ENCODE measurements around the gene IFT22.
"Not testable (repeated sequence)": the region's sequence is repeated elsewhere in the genome, so short reads cannot be mapped to it uniquely, and the experiment has no call there.

IFT22 gene

DNA sequence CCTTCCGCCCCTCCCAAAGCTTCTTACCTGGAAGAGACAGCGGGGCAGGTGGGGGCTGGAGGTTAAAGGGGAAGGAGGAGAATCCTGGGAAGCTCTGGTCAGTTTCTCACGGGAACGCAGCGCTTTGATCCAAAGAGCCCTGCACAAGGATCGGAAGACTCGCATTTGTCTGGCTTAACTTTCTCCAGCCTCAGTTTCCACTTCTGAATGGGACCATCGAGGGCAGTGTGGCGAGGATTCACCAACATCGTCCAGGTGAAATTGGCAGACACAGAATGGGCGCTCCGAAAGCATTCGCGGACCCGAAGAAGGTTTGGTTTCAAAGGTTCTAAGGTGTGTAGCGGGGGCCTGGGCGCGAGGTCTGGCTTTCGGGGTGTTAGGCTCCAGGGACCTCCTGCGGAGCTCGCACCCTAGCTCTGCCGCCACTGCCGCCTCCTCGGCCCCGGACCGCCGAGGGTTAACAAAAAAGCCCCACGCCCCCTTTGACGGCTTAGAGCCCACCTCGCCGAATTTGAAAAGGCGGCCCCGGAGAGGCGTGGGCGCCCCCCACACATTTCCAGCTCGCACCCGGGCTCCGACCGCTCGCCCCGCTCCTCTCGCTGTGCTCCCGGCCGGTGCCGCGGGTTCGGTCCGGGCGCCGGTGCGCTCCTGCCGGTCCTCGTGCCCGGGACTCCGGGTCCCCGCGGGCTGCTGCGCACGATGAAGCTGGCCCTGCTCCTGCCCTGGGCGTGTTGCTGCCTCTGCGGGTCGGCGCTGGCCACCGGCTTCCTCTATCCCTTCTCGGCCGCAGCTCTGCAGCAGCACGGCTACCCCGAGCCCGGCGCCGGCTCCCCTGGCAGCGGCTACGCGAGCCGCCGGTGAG, 41.0 kb upstream of the IFT22 start, which contains the start of gene COL26A1:
Gene COL26A1 (plus strand): TSS at position 542 of the 862 bp plus-strand sequence. CDS start 158 bp downstream, at position 700.
- DNase-seq (ENCODE audit: low read depth, low spot score), result no peak
- Histone ChIP-seq H3K27ac (no peak within 1 kb of the TSS), H3K9me3 (ENCODE audit: low read depth, low read length) (no peaks in the 10 kb centered on the region), H3K36me3 (ENCODE audit: insufficient read depth, low read length) (no peaks in the 10 kb centered on the region), H3K4me3 (peak within 1 kb of the TSS; percentile 96), H3K9ac (ENCODE audit: insufficient read length) (peak within 1 kb of the TSS; percentile 93)
- TF ChIP-seq FOXP2 (optimal IDR thresholded peaks at IDR 0.05; ENCODE audit: control extremely low read depth, extremely low read length, insufficient read depth), result no peak
- no peak for TF ChIP-seq POLR2AphosphoS5 (IDR thresholded peaks at IDR 0.05; ENCODE audit: borderline replicate concordance, low read depth, low read length)
- TF ChIP-seq EZH2 (IDR thresholded peaks at IDR 0.05), result no peak

DNA sequence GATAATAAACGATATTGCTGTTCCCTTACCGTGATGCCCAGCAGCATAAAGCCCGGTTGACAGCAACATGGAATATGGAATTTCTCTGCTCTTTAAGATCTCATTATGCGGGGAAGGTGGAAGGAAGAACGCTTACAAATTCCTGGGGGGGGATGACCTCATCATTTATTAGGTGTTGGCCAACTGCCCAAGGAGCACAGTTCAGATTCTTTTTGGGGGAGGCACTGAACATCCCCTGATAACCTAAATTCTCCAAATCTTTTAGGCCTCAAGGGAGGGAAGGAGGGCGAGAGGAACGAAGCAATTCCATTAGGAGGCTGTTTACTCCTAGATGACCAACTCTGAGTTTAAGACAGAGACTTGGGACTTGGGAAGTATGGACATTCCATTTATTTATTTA, 35.8 kb upstream of the IFT22 start:
- no peaks in the 10 kb centered on the region for H3K9me3 ChIP-seq (ENCODE audit: low read depth, low read length)
- no peak overlapping the region for H3K9ac ChIP-seq (ENCODE audit: insufficient read length)
- H3K36me3 ChIP-seq (ENCODE audit: insufficient read depth, low read length), result no peaks in the 10 kb centered on the region
- H3K4me3 ChIP-seq, result no peak overlapping the region
- H3K27ac ChIP-seq, result no peak overlapping the region
- DNase-seq (ENCODE audit: low read depth, low spot score), result no peak
- no peak for TF ChIP-seq EZH2 (IDR thresholded peaks at IDR 0.05)
- no peak for TF ChIP-seq POLR2AphosphoS5 (IDR thresholded peaks at IDR 0.05; ENCODE audit: borderline replicate concordance, low read depth, low read length)
- TF ChIP-seq FOXP2 (optimal IDR thresholded peaks at IDR 0.05; ENCODE audit: control extremely low read depth, extremely low read length, insufficient read depth), result no peak

DNA sequence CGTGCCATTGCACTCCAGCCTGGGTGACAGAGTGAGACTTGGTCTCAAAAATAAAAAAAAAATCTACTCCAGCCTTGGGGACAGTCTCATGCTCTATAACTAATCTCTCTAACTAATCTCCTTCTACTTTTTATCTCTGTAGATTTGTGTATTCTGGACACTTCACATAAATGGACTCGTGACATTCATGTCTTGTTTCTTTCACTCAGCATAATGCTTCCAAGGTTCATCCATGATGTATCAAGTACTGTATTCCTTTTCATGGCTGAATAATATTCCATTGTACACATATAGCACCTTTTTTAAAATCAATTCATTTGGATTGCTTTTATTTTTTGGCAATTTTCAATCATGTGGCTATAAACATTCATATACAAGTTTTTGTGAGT, 31.3 kb upstream of the IFT22 start:
- H3K36me3 ChIP-seq (ENCODE audit: insufficient read depth, low read length), result no peaks in the 10 kb centered on the region
- H3K27ac ChIP-seq, result no peak overlapping the region
- DNase-seq (ENCODE audit: low read depth, low spot score), result no peak
- TF ChIP-seq FOXP2 (optimal IDR thresholded peaks at IDR 0.05; ENCODE audit: control extremely low read depth, extremely low read length, insufficient read depth), result no peak
- H3K4me3 ChIP-seq, result no peak overlapping the region
- no peaks in the 10 kb centered on the region for H3K9me3 ChIP-seq (ENCODE audit: low read depth, low read length)
- no peak overlapping the region for H3K9ac ChIP-seq (ENCODE audit: insufficient read length)

DNA sequence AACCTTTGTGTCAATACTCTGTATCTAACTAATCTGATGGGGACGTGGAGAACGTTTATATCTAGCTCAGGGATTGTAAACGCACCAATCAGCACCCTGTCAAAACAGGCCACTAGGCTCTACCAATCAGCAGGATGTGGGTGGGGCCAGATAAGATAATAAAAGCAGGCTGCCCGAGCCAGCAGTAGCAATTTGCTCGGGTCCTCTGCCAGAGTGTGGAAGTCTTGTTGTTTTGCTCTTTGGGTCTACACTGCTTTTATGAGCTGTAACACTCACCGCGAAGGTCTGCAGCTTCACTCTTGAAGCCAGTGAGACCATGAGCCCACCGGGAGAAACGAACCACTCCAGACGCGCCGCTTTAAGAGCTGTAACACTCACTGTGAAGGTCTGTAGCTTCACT, 27.7 kb upstream of the IFT22 start:
- not testable (repeated sequence) for DNase-seq (ENCODE audit: low read depth, low spot score); H3K4me3 ChIP-seq; H3K9ac ChIP-seq (ENCODE audit: insufficient read length); H3K36me3 ChIP-seq (ENCODE audit: insufficient read depth, low read length); H3K9me3 ChIP-seq (ENCODE audit: low read depth, low read length); H3K27ac ChIP-seq

DNA sequence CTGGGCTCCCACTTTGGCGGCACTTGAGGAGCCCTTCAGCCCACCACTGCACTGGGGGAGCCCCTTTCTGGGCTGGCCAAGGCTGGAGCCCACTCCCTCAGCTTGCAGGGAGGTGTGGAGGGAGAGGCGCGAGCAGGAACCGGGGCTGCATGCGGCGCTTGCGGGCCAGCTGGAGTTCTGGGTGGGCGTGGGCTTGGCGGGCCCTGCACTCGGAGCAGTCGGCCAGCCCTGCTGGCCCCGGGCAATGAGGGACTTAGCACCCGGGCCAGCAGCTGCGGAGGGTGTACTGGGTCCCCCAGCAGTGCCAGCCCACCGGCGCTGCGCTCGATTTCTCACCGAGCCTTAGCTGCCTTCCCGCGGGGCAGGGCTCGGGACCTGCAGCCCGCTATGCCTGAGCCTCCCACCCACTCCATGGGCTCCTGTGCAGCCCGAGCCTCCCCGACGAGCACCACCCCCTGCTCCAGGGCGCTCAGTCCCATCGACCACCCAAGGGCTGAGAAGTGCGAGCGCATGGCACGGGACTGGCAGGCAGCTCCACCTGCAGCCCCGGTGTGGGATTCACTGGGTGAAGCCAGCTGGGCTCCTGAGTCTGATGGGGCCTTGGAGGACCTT, 26.9 kb upstream of the IFT22 start:
- DNase-seq (ENCODE audit: low read depth, low spot score), result not testable (repeated sequence)

DNA sequence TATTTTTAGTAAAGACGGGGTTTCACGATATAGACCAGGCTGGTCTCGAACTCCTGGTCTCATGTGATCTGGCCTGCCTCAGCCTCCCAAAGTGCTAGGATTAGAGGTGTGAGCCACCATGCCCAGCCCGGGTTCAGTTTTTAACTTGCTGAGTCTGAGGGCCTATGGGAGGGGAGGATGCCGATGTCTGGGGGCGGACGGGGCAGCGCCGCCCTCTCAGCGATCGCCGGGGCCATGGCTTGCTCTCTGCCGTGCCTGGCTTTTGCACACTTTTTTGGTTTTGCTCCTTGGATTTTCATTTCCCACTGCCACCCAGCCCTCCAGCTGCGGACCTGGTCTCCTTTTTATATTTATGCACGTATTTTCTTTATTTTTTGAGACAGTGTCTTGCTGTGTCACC, 25.9 kb upstream of the IFT22 start:
- no peak overlapping the region for H3K27ac ChIP-seq
- TF ChIP-seq FOXP2 (optimal IDR thresholded peaks at IDR 0.05; ENCODE audit: control extremely low read depth, extremely low read length, insufficient read depth) (no peak), EZH2 (IDR thresholded peaks at IDR 0.05) (no peak), POLR2AphosphoS5 (IDR thresholded peaks at IDR 0.05; ENCODE audit: borderline replicate concordance, low read depth, low read length) (no peak)
- DNase-seq (ENCODE audit: low read depth, low spot score), result no peak
- H3K36me3 ChIP-seq (ENCODE audit: insufficient read depth, low read length), result no peaks in the 10 kb centered on the region
- H3K4me3 ChIP-seq, result no peak overlapping the region
- no peaks in the 10 kb centered on the region for H3K9me3 ChIP-seq (ENCODE audit: low read depth, low read length)
- no peak overlapping the region for H3K9ac ChIP-seq (ENCODE audit: insufficient read length)

More for the DNA sequence above, 26.9 kb upstream of the IFT22 start:
- not testable (repeated sequence) for H3K9me3 ChIP-seq (ENCODE audit: low read depth, low read length); H3K36me3 ChIP-seq (ENCODE audit: insufficient read depth, low read length); H3K27ac ChIP-seq; H3K4me3 ChIP-seq; H3K9ac ChIP-seq (ENCODE audit: insufficient read length)

DNA sequence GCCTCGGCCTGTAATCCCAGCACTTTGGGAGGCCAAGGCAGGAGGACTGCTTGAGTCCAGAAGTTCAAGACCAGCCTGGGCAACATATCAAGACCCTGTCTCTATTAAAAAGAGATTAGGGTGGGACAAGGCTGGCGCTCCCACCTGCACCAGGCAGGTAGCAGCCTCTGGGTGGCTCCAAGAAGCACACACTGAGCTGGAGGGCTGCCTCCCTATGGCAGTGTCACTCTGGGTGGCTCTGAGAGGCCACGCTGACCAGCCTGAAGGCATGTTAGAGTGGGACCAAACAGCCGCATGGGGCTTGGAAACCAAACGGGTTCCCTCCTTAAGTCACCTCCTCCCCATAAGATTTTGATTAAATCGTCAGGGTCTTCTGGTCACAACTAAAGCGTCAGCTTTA, 21.3 kb upstream of the IFT22 start:
- Histone ChIP-seq H3K27ac (no peak overlapping the region), H3K4me3 (no peak overlapping the region), H3K9me3 (ENCODE audit: low read depth, low read length) (no peaks in the 10 kb centered on the region), H3K9ac (ENCODE audit: insufficient read length) (no peak overlapping the region), H3K36me3 (ENCODE audit: insufficient read depth, low read length) (no peaks in the 10 kb centered on the region)
- TF ChIP-seq POLR2AphosphoS5 (IDR thresholded peaks at IDR 0.05; ENCODE audit: borderline replicate concordance, low read depth, low read length) (no peak), EZH2 (IDR thresholded peaks at IDR 0.05) (no peak), FOXP2 (optimal IDR thresholded peaks at IDR 0.05; ENCODE audit: control extremely low read depth, extremely low read length, insufficient read depth) (no peak)
- no peak for DNase-seq (ENCODE audit: low read depth, low spot score)

DNA sequence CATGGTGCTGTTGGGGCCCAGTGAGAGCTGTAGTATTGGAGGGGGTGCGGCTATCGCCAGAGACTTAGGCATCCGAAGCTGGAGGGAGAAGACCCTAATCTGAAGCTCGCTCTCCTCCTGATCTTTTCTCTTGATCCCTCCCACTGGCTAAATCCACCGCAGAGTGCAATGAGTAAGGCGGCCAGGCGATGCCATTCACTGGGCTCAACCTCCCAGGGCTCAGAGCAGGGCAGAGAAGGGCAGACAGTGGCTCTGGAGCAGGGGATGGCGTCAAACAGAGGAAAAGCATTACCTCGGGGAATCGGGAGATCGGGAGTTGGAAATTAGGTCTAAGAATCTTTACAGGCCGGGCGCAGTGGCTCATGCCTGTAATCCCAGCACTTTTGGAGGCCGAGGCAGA, 18.8 kb upstream of the IFT22 start:
- no peaks in the 10 kb centered on the region for H3K36me3 ChIP-seq (ENCODE audit: insufficient read depth, low read length)
- H3K9ac ChIP-seq (ENCODE audit: insufficient read length), result no peak overlapping the region
- TF ChIP-seq EZH2 (IDR thresholded peaks at IDR 0.05), result no peak
- no peak for TF ChIP-seq FOXP2 (optimal IDR thresholded peaks at IDR 0.05; ENCODE audit: control extremely low read depth, extremely low read length, insufficient read depth)
- no peak for TF ChIP-seq POLR2AphosphoS5 (IDR thresholded peaks at IDR 0.05; ENCODE audit: borderline replicate concordance, low read depth, low read length)
- no peak for DNase-seq (ENCODE audit: low read depth, low spot score)
- H3K9me3 ChIP-seq (ENCODE audit: low read depth, low read length), result no peaks in the 10 kb centered on the region
- no peak overlapping the region for H3K27ac ChIP-seq
- no peak overlapping the region for H3K4me3 ChIP-seq

DNA sequence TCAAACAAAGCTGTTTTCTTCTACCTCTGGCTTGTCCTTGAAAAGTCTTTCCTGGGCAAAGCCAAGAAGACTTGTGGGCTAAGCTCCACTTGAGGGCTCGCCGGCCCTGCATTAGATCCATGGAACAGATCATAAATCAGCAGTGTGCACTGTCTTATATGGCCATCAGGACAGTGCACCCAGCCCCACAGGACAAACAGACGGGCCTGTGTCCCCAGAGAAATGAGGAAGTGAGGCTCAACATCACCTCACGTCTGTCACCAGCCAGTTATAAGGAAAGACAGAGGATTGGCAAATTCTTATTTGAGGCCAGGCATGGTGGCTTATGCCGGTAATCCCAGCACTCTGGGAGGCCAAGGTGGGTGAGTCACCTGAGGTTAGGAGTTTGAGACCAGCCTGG, 12.3 kb upstream of the IFT22 start:
- Histone ChIP-seq H3K36me3 (ENCODE audit: insufficient read depth, low read length) (no peaks in the 10 kb centered on the region), H3K4me3 (no peak overlapping the region), H3K9me3 (ENCODE audit: low read depth, low read length) (no peaks in the 10 kb centered on the region), H3K27ac (no peak overlapping the region), H3K9ac (ENCODE audit: insufficient read length) (no peak overlapping the region)
- no peak for DNase-seq (ENCODE audit: low read depth, low spot score)
- no peak for TF ChIP-seq EZH2 (IDR thresholded peaks at IDR 0.05)
- TF ChIP-seq POLR2AphosphoS5 (IDR thresholded peaks at IDR 0.05; ENCODE audit: borderline replicate concordance, low read depth, low read length), result no peak
- no peak for TF ChIP-seq FOXP2 (optimal IDR thresholded peaks at IDR 0.05; ENCODE audit: control extremely low read depth, extremely low read length, insufficient read depth)

Data from SK-N-MC (cell line).